HL-60/S4 treated with phorbol 12-myristate 13-acetate at 8.2 ng/mL for 4 days and 3 days (cell line): ENCODE data around the gene POU3F3.

Experiments used
- in situ Hi-C: fragments of 300-500 bp; cut with MboI; formaldehyde crosslinking; loops from 2 replicates; pipeline ENCODE4 v1.15.0; 2022; ENCODE audit warnings: low sequenced_read_pairs

Gene POU3F3

DNA sequence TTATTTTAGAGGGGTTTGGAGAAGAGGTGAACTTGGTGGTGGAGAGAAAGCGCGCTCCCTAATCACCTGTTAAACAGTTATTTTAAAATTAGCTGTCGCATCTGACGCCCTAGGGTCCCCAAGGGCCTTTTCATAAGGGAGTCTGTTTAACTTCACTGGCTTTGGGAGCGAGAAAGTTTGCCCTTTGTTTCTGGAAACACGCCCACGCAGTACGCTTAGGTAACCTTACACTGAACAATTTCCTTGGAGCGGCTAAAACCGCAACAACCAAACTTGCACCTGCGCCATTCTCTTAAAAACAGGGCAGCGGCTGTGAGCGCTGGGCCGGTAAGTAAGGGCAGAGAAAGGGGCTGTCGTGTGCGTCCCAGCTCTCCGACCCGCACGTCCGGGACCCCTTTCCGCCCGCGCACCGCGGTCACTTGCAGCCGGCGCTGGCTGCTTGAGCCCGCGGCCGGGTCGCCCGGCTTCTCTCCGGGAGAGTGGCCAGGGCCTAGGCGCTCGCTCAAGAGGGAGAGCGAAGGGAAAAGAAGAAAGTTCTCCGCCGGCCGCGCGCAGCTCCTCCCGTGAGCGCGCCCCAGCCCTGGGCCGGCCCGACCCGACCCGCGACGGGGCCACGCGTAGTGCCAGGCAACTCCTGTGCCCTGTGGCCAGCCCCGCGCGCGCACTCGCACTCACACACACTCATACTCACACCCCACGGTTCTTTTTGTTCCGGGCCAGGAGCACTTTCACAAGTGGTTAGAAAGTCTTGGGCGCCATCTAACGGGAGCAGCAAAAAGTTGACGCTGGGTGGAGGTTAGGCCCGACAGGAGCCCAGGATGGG is 19.2 kb downstream of the POU3F3 start:
- in situ Hi-C loops: no loop called here

DNA sequence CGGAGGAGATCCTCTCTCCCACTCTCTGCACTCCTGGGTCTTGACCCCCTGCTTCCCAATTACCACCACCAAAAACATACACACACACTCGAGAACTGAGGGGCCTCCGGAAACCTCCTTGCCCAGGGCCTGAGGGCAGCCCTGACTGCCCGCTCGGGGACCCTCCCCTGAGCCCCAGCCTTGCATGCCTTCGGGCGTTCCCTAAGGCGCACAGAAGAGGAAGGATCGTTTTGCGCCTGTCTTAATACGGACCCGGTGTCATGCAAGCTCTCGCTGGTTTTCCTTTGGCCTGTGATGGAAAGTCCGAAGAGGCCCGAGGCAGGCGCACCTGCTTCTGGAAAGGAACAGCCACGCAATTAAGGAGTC is 19.8 kb downstream of the POU3F3 start:
- in situ Hi-C loops: no loop called here

DNA sequence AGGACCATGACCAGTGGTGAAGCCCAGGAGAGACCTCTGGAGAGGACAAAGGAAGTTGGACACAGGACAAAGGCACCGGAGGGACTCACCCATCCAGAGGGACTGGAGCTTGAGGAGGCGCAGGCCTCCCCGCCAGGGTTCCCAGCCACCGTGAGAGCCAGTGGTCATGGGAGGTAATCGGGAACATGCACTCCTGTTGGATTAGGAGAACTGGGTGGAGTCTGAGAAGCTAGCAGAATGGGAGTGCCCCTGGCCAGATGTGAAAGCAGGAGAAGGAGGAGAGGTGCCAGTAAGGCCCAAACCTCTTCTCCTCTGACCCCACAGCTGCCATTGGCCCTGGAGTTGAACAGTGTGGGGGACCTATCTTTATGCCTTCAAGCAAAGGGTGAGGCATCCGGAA is 20.3 kb downstream of the POU3F3 start:
- in situ Hi-C loops: no loop called here

DNA sequence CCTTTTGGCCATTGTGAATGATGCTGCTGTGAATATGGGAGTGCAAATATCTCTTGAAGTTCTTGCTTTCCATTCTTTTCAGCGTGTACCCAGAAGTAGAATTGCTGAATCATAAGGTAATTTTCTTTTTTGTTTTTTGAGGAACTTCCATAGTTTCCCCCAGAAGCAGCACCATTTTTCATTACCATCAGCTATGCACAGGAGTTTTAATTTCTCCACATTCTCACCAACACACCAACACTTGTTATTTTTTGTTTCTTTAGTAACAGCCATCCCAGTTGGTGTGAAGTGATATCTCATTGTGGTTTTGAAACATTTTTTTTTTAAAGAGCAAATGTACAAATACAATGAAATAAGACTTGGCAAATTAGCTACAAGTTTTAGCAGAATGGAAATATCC is 21.3 kb downstream of the POU3F3 start:
- in situ Hi-C loops: no loop called here

DNA sequence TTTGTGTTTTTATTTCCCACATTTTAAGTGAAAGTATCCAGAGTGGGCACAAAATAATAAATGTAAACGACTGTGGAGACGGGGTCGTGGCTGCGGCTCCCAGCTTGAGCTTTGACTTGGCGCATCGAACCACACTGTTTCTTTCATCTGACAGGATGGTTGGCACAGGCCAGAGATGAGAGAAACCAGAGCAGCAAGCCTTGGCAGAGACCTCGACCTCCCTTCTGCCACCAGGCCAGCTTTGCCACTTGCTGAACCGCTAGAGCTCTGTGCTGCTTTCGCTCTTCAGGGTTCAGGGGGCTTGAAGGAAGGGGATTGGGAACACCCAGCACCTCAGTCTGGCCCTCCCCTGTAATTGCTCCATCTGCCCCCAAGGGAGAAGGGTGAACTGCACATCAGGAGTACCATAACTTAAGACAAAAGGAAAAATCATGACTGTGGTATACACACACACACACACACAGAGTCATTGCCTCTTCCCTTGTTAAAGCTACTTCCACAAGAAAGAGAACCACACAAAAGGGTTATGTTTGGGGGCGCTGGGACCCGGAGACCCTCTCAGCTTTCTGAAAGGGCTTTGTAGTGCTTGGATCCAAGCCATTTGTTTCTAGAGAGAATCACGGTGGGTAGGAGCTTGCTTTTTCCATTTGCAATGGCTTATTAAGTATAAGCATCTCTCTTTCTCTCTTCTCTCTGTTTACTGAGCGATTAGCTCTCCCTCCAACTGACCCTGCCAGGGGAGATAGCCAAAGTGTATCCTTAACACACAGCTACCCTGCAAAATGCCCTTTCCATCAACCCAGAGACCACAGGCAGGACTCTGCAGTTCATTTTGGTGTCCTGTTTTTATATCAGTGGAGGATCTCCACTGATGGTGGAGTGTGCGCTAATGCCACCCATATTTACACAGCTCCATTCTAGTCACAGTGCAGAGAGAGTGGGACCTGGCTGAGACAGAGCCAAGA is 23.0 kb downstream of the POU3F3 start:
- in situ Hi-C loops: no loop called here

DNA sequence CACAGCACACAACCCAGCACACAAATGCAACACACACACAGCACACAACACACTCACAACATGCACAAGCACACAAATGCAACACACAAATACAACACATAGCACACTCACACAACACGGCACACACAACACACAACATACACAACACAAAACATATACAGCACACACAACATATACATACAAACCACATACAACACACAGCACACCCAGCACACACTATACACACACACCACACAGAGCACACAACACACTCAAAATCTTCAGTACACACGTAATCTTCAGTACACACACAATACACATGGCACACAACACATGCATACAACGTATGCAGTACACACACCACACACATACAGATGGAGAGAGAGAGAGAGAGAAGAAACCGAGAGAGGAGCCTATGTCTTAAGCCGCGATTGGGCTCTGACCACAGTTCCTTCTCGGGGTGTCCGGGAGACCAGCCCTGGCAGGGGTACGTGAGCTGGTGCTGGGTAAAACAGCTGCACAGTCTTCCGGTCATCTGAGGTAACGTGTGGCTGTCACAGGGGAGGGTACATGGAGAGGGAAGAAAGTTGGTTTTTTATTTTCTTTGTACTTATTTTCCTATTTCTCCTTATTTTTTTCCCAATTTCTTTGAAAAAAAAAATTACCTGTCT is 25.1 kb downstream of the POU3F3 start:
- in situ Hi-C loops: no loop called here

DNA sequence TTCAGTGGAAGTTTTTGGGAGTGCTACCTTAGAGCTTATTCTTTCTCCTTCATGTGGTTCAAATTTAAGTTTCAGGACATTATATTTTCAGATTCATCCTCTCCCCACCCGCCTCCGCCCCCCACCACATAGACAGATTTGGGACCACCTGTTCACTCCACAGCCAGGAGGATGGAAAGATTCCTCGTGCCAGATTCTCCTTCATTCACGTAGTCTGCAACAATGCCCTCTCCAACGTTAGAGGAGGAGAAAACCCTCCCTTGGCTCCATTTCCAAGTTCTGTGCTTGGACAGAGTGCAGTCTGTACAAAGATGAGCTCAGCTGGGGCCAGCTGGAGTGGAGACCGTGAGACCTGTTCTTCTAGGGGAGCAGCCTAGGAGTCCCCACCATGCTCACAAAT is 26.2 kb downstream of the POU3F3 start:
- in situ Hi-C loops: no loop called here

DNA sequence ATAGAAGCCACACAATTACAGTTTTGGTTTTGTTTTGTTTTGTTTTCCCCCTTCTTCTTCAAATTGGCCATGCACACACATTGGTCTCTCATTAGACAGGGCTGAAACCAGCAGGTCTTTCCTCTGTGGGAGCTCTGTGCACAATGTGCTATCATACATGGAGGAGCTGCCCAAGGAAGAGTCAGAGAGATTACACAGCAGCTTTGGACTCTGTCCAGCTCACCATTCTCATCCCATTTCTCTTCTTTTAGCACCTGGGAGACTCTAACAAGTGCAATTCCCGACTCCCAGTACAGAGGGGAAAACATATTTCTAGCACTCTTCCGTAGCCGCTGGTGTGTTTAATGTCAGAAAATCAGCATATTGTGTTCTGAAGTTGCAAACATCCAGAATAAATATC is 29.4 kb downstream of the POU3F3 start:
- in situ Hi-C loops: no loop called here

DNA sequence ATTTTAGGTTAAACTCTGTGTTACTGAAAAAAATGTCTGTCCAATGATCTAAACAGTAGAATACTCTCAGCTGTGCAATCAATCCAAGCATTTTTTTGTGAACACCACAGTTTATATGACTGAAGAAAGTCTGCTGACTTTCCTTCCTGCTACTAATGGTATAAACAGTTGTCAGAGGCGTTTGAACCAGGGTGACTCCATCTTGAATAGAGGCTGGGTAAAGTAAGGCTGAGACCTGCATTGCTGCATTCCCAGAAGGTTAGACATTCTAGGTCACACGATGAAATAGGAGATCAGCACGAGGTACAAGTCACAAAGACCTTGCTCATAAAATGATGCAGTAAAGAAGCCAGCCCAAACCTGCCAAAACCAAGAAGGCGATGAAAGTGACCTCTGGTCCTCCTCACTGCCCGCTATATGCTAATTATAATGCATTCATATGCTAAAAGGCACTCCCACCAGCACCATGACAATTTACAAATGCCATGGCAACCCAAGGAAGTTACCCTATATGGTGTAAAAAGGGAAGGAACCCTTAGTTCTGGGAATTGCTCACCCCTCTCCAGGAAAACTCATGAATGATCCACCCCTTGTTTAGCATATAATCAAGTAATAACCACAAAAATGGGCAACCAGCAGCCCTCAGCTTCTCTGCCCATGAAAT is 31.3 kb downstream of the POU3F3 start:
- in situ Hi-C loops: no loop called here

DNA sequence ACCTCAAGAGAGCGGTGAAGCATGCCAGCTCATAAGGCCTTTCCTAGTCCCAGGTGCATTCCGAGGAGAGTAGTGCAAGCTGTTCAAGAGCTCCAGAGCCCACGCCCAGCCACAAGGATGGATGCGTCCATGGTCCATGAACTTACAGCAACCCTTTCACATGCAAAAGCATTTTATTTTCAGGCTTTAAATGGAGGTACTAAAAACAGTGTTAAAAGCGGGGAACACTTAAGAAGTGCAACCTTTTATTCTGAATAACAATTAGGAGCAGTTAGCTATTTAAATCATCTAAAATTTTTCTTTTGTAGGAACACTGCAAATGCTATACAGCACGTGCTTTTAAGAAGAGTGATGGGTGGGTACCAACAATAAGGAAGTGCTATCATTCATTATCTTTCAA is 33.8 kb downstream of the POU3F3 start:
- in situ Hi-C loops: no loop called here

DNA sequence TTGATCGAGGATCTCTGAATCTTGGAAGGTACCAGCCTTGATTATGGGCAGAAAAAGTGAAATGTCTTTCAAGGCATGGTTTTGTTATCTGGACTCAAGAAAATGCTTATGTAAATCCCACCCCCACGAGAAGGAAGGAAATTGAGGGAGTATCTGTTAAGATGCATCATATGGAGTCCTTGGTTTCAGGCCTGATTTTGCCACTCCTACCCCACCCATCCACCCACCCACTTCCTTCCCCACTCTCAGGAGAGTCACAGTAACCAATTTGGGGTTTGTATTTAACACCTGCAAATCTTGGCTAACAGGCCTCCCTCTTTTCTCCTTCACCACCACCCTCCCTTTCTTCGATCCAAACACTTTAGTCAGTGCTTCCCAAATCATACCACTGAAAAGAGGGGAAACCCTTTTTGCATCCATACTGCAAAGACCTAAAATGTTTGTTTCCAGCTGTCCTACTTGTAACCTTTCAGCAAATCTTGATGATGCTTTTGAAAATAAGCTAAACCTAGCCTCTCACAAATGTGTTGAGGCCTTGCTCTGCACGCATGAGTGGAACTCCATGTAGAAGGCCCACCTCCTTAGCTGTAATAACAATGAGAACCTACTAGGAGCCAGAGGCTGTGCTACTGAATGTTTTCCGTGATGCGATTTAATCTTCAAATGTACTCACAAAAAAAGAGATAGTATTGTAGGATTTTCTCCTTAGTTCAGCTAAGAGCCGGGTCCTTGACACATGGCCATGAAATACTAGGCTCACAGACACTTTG is 34.8 kb downstream of the POU3F3 start:
- in situ Hi-C loops: no loop called here

DNA sequence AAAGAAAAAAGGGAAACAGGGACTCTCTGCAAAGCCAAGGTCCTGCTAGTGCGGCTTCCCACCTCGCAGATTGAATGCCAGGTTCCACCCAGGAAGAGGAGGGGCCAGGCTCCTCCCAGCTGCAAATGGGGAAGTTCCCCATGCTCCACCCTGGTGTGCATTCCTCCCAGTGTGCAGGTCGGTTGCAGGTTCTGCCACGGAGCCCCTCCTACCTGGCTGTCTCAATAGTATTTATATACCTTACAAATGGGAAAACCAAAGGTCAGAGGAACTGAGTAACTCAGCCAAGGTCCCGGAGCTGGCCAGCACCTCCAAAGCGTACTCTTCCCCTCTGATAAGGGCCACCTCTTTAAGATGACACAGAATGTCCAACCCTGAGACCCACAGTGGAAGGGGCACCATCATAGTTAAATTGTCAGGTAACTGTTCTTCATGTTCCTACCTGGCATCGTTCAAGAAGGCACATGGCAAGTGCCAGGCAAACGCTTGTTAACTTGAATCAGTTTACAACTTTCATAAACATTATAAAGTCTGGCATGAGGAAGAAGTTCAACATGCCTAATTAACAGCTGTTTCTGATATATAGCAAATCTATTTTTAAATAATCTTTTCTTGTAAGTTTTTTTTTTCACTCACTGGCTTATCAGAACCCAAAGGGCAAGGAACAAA is 35.5 kb downstream of the POU3F3 start:
- in situ Hi-C loops: no loop called here

DNA sequence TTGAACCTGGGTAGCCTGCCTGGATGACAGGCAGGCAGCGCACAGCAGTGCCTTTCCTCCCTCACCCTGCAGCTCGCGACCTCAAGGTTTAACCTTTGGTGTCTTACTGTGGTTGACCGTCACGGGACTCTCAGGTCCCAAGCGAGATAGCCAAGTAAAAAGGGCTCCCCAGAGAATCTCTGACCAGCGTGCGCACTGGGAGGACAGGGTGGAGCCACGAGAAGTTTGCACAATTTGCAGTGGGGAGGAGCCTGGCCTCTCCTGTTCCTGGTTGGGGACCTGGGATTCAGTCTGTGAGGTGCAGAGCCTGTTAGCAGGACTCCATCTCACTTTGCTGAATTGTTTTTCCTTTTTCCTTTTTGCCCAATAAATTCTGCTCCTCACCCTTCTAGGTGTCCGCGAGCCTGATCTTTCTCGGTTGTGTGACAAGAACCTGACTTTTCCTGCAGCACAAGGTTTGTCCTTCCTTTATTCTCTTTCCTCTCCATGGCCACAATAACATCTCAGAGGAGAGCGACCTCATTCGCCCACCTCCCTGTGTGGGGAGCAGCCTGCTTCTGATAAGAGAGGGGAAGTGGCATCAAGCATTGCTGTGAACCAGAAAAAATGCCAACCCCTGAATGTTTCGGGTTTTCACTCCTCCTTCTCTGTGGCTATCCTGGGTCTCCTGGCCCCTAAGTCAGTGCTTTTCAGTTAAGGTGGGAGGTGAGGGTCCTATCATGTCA is 36.2 kb downstream of the POU3F3 start:
- in situ Hi-C loops: no loop called here

DNA sequence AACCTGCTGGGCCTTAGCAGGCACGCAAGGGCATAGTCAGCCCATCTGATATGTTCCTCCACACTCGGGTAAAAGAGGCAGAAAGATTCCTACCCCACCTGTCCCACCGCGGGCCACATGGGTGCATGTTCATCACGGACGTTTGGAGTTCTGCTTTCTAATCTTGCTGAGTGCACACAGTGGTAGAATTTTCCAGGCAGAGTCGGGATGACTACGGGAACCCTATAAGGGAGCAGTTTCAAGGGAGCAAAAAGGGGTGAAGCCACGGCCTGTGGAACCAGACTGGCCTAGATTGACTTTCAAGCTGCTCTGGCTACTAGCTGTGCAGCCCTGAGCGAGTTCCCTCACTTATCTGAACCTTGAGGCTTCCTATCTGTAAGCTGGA is 36.8 kb downstream of the POU3F3 start:
- in situ Hi-C loops: no loop called here

DNA sequence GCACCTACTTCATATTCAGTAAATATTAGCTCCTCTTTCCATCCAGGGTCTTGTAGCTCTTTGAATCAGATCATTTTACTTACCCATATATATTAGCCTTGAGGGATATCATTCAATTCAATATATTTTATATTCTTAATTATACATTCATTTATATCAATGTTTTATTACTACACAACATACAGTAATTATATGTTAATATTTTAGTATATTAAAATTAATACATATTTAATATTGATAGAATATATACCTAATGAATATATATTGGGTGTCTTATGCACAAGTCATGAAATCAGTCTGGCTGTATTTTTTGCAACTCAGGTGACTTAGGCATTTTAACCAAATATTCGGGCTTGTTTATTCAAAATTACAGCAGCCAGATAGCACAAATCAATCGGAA is 37.2 kb downstream of the POU3F3 start:
- in situ Hi-C loops: no loop called here

DNA sequence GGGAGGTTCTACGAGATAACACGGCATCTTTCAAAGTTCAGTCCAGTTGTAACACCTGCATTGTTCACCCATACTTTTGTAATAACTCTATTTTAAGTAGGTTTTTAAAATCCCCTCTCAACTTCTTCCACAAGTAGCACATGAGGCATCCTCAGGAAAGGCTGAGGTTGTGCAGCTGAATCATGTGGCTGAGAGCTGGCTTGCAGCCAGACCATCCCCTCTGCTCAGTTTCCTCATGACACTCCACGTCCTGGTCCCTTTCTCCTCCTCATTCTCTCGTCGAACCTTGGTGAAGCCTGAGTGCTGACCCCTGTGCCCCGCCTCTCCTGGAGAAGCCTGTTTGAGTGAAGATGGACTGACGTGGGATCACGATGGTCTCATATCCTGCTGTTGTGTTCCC is 42.5 kb downstream of the POU3F3 start:
- in situ Hi-C loops: no loop called here

DNA sequence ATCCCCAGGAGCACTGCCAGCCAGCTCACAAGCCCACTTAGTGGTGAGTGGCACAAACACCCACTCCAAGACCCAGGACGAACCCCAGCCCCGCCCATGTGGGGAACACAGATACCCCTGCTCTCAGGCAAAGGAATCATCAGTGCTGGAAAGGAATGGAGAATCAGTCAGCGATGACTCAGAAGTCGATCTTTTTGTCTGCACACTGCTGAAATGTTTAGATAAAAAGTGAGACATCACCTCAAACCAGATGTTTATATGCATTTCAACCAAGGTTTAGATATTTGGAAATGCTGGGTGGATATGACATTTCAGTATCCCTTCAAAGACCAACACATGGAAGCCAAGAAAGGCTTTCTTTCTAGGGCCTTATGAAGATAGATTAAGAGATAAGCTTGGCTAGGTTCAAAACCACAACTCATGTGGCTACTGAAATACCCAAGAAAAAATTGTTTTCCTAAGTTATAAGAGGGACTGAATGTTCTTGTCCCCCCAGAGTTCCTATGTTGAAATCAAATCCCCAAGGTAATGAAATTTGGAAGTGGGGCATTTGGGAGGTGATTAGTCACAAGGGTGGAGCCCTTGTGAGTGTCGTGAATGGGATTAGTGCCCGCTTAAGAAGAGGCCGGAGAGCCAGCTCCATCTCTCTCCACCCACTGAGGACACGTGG is 43.7 kb downstream of the POU3F3 start:
- in situ Hi-C loops: no loop called here

DNA sequence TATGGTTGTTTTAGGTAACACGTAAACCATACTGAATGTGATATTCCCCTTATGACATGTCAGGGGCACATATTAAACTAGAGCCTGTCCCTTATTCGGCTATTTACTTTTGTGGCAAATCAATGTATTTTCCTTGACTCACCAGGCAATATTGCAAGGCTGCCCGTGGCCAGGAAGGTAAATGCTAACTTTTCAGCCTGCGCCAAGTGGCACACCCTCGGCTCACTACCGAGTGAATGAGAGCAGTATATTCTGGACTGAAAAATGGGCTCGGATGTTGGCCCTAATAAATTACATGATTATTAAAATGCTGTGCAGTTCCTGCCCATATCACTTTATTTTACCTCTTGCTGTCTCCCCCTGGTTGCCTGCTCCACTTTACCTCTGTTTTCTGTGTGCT is 46.7 kb downstream of the POU3F3 start:
- in situ Hi-C loops: no loop called here
